Kidney (tissue), 14 donors: ENCODE data around the gene SIX6. TPM values are rescaled to one million over a fixed set of nuclear protein-coding genes. Genes with fewer than 3 reads are reported as not detected.

Experiments used
- DNase-seq, 5 donors: peaks; one replicate each; pipeline ENCODE4 v3.0.0-alpha.2; 2013 to 2020
- FAIRE-seq: peaks from 2 replicates; lab custom pipeline; 2012; peaks lifted over from hg19 to GRCh38; lab: Jason Lieb, UNC
- H3K27ac ChIP-seq, 2 donors: one replicate each; pipeline ENCODE4 v1.7.0; 2013; ENCODE audit warnings: low read depth in 2 of 2, low read length in 2 of 2, inconsistent platforms in 1 of 2
- H3K27me3 ChIP-seq: one replicate; pipeline ENCODE4 v1.7.1; 2013; ENCODE audit warnings: low read length, inconsistent platforms; ENCODE audit not compliant: control insufficient read depth, insufficient read depth
- H3K36me3 ChIP-seq, 3 donors: one replicate each; pipeline versions ENCODE4 v1.7.0 to v1.7.1; 2013; ENCODE audit warnings: low read length in 3 of 3, control low read depth in 1 of 3, inconsistent platforms in 1 of 3; ENCODE audit not compliant: insufficient read depth in 3 of 3, control insufficient read depth in 2 of 3
- H3K4me1 ChIP-seq, 3 donors: one replicate each; pipeline versions ENCODE4 v1.7.0 to v1.7.1; 2013; ENCODE audit warnings: low read length in 3 of 3, inconsistent platforms in 1 of 3, low read depth in 1 of 3; ENCODE audit not compliant: control insufficient read depth in 2 of 3, insufficient read depth in 2 of 3
- H3K4me3 ChIP-seq, 3 donors: one replicate each; pipeline versions ENCODE4 v1.7.0 to v1.8.1; 2013; ENCODE audit warnings: low read length in 3 of 3, control low read depth in 1 of 3, inconsistent platforms in 1 of 3
- H3K9ac ChIP-seq, 3 donors: one replicate each; pipeline versions ENCODE4 v1.7.0 to v1.7.1; 2013; ENCODE audit warnings: low read length in 3 of 3, control low read depth in 1 of 3, inconsistent platforms in 1 of 3
- H3K9me3 ChIP-seq, 3 donors: one replicate each; pipeline versions ENCODE4 v1.7.0 to v1.7.1; 2013; ENCODE audit warnings: low read length in 3 of 3, control low read depth in 1 of 3, inconsistent platforms in 1 of 3; ENCODE audit not compliant: control insufficient read depth in 2 of 3, insufficient read depth in 1 of 3
- intact Hi-C: fragments of 100-400 bp; cut with DNase I; formaldehyde crosslinking; loops from one replicate; pipeline ENCODE4 v1.11.1; 2022
- polyA plus RNA-seq: library from polyadenylated mRNA; stranded (reverse); fragments of 350-450 nt; fragmentation: Illumina TruSeq; extraction: RNeasy Lipid Tissue Mini Kit (QIAGEN cat#74804); gene quantifications from one replicate; pipeline ENCODE4 v1.2.3, GENCODE V29; 2014; ENCODE audit warnings: low read depth, low replicate concordance; ENCODE audit not compliant: insufficient read depth
- total RNA-seq: library from RNA; stranded (reverse); fragmentation: NEBNext Ultra II Directional; extraction: Animal tissue kit (Norgen Biotek cat#: 25700); gene quantifications from one replicate; pipeline ENCODE4 v1.2.1, GENCODE V29; 2021
- TF ChIP-seq, protein P1 (sequence below): IDR thresholded peaks from 3 replicates; pipeline ENCODE4 v1.5.1; 2012; ENCODE audit warnings: mild to moderate bottlenecking, moderate library complexity, borderline replicate concordance; ENCODE audit not compliant: insufficient read depth; ENCODE audit errors: extremely low read depth
- donor health status: control.
- donor health status: control.
- donor health status: control.
- donor health status: control.
- donor health status: control.
- donor health status: DM: yes; HTN: yes; CAD: no.
- donor health status: Normal renal cell carcinoma (clear cell type).

The SIX6 gene
- total and polyA plus RNA-seq, 2 donors from 2014 or later, result not detected

DNA sequence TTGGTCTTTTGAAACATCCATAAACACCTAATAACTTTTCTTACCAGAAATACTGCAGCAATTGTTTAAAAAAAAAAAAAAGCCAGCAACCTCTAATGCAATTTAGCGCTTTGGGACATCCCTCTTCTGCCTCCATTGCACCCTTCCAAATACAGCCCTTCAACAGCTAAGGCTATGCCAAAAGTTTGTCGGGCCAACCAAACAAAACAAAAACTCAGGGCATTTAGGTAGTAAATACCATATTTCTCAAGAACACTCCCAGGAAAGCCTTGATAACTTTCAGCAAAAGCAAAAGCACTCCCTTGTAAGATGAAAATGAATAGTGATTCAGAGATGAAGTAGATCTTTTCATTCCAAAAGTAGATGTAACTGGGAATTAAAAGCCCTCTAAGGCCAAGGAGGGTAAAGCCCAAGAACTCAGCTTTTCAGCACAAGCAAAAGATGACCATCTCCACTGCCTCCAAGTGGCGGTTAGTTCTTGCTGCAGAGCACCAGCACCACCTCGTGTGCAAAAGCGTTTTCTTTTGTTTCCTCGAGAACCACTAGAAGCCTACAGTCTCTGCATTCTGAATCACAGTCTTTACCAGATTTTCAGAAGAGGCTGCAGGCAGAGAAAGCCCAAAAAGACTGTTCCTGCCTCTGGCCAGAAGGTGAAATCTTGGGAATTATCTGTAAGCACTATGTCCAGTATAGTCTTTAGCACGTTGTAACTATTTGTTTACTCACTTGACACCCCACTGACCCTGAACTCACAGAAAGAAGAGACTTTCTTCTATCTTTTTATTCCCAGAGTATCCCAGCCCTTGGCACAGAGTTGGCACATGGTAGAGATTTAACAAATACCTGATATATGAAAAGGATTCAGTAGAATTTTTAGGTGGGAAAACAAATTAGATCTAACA lies 53.1 kb downstream of the SIX6 start:
- Histone ChIP-seq H3K9me3 (no peaks in the 10 kb centered on the region), H3K4me1 (no peaks in the 10 kb centered on the region), H3K9ac (no peak overlapping the region), H3K4me3 (no peak overlapping the region), H3K27ac (no peak overlapping the region), H3K36me3 (no peaks in the 10 kb centered on the region), H3K27me3 (no peaks in the 10 kb centered on the region)
- FAIRE-seq (no peak), DNase-seq (peak in 4 of 5 donors; percentile 65 to 87 (median 81))
- TF ChIP-seq, protein P1, sequence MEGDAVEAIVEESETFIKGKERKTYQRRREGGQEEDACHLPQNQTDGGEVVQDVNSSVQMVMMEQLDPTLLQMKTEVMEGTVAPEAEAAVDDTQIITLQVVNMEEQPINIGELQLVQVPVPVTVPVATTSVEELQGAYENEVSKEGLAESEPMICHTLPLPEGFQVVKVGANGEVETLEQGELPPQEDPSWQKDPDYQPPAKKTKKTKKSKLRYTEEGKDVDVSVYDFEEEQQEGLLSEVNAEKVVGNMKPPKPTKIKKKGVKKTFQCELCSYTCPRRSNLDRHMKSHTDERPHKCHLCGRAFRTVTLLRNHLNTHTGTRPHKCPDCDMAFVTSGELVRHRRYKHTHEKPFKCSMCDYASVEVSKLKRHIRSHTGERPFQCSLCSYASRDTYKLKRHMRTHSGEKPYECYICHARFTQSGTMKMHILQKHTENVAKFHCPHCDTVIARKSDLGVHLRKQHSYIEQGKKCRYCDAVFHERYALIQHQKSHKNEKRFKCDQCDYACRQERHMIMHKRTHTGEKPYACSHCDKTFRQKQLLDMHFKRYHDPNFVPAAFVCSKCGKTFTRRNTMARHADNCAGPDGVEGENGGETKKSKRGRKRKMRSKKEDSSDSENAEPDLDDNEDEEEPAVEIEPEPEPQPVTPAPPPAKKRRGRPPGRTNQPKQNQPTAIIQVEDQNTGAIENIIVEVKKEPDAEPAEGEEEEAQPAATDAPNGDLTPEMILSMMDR, result peak; percentile 62
- intact Hi-C loops, result no loop called here

Other genes with a start within 250 kb of the SIX6 start
- gene C14orf39, start 23.1 kb upstream of the SIX6 start, total RNA-seq, result not detected
- gene C14orf39, start 23.1 kb upstream of the SIX6 start, polyA plus RNA-seq, result not detected
- gene SIX1, start 140.3 kb downstream of the SIX6 start, total RNA-seq, result 0.16 TPM
- gene SIX1, start 140.3 kb downstream of the SIX6 start, polyA plus RNA-seq, result 0.13 TPM
- 2.8 TPM for gene SIX4, start 215.2 kb downstream of the SIX6 start, total RNA-seq
- gene SIX4, start 215.2 kb downstream of the SIX6 start, polyA plus RNA-seq, result 0.75 TPM
- gene MNAT1, start 225.6 kb downstream of the SIX6 start, total RNA-seq, result 29.6 TPM
- 41.6 TPM for gene MNAT1, start 225.6 kb downstream of the SIX6 start, polyA plus RNA-seq